Prostate gland (tissue), 2 donors: ENCODE data around the gene C1orf35. TPM values are rescaled to one million over a fixed set of nuclear protein-coding genes. Genes with fewer than 3 reads are reported as not detected.

Experiments
- DNase-seq: peaks from one replicate; pipeline ENCODE4 v3.0.0-alpha.2; 2019; ENCODE audit warnings: low spot score
- H3K27ac ChIP-seq, 2 donors: fragments of 200-600 bp; sonication (generic); 2 replicates each; pipeline ENCODE4 v1.5.1; 2017 to 2019
- H3K27me3 ChIP-seq: fragments of 200-600 bp; sonication (generic); replicated peaks from 2 replicates; pipeline ENCODE4 v1.5.1; 2019; ENCODE audit not compliant: insufficient read depth
- H3K36me3 ChIP-seq, 2 donors: fragments of 200-600 bp; sonication (generic); 1 replicate in 1 of 2; 2 replicates in 1 of 2; pipeline versions ENCODE4 v1.5.1 to v1.8.1; 2017 to 2019
- H3K4me1 ChIP-seq: fragments of 200-600 bp; sonication (generic); replicated peaks from 2 replicates; pipeline ENCODE4 v1.5.1; 2019
- H3K4me3 ChIP-seq, 2 donors: fragments of 200-600 bp; sonication (generic); 2 replicates each; pipeline ENCODE4 v1.5.1; 2017 to 2019
- H3K9me3 ChIP-seq: fragments of 200-600 bp; sonication (generic); 2 replicates; pipeline ENCODE4 v1.5.1; 2017
- CTCF ChIP-seq, 4 experiments: fragments of 200-600 bp in 2 of 4; fragments of 450-650 bp in 2 of 4; sonication (generic) in 2 of 4; IDR thresholded peaks; 1 replicate in 3 of 4; 2 replicates in 1 of 4; pipeline ENCODE4 v1.5.1; 2016 to 2019; ENCODE audit warnings: antibody characterized with exemption in 4 of 4, mild to moderate bottlenecking in 2 of 4, moderate library complexity in 2 of 4
- POLR2A ChIP-seq: fragments of 450-650 bp; IDR thresholded peaks from one replicate; pipeline ENCODE4 v1.6.1; 2016; ENCODE audit warnings: antibody characterized with exemption, mild to moderate bottlenecking
- POLR2AphosphoS5 ChIP-seq: sonication (generic); formaldehyde crosslinking; IDR thresholded peaks from one replicate; pipeline ENCODE4 v1.6.1; 2017; ENCODE audit warnings: antibody characterized with exemption
- WGBS: methylation state at CpG from one replicate; pipeline ENCODE4 v1.1.5; 2018; 5-methylcytosine and 5-hydroxymethylcytosine counted together
- intact Hi-C: fragments of 100-400 bp; cut with DNase I; formaldehyde crosslinking; loops from one replicate; pipeline ENCODE4 v1.14.2; 2022
- total RNA-seq, 2 donors: library from RNA; depleted of rRNA; stranded (reverse); fragments of >200 nt; gene quantifications; one replicate each; pipeline ENCODE4 v1.1.0, GENCODE V29; 2016

The C1orf35 gene
- total RNA-seq, 2 donors from 2014 or later, result 23.5 TPM

DNA sequence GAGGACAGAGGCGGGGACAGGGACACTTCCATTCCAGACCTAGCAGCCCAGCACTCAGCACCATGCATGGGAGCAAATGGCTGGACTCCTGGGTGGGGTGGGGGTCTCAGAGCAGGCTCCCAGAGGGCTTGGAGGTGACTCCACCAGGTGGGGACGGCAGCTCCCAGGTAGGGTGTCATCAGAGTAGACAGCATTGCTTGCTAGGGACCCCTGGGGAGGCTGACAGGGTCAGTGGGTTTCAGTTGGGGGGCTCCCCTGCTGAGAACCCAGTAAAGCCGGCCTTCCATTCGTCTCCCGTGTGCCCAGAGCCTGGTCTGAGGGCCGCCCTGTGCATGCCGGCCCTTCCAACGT lies 41.8 kb upstream of the C1orf35 start:
- TF ChIP-seq POLR2AphosphoS5 (no peak), POLR2A (no peak), CTCF (IDR thresholded peaks at IDR 0.05) (no peak)
- WGBS, result 83% methylated on average over 8 of the region's 8 CpGs
- Histone ChIP-seq H3K36me3 (no peaks in the 10 kb centered on the region), H3K27me3 (no peaks in the 10 kb centered on the region), H3K9me3 (no peaks in the 10 kb centered on the region), H3K27ac (no peak overlapping the region), H3K4me1 (peaks cover 9% of the 10 kb centered on the region), H3K4me3 (no peak overlapping the region)
- intact Hi-C loops, result loop anchor here (5.0 to 10.0 kb wide), 2 partner anchors 38 to 130 kb away; partner anchors contain the start of gene MRPL55
- DNase-seq, result no peak

GRCh38 chr1:228144193-228144992 lies 41.3 kb upstream of the C1orf35 start:
- TF ChIP-seq POLR2A (no peak), POLR2AphosphoS5 (no peak), CTCF (IDR thresholded peaks at IDR 0.05) (no peak)

DNA sequence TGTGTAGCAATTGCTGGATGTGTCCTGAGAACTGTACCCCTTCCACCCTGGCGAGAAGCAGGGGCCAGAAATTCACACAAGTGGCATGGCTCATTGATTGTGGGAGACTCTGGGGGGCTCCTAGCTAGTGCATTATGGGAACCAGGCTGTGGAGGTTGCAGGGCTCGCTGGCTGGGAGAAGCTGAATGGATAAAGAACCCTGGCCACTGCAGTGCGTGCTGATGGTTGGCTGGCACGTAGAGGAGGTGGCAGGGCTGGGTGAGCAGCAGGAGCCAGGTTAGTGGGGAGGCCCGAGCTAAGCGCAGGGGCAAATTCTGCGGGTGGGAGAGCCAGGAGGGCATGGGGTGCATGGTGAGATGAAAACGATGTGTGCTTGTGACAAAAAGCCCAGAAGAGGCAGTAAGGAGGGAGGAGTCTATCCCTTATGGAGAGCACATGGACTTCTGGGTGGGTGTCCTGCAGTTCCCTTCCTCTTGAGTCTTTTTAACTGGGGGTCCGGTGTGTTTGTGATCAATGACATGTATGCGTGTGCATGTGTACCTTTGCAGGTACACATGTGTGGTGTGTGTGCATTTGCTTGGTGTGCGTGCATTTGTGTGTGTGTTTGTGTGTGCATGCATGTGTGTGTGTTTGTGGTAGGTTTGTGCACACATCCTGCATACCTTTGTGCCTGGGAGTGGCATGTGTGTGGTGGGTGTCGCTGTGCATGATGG lies 40.5 kb upstream of the C1orf35 start:
- Histone ChIP-seq H3K27me3 (no peaks in the 10 kb centered on the region), H3K27ac (no peak overlapping the region), H3K4me3 (no peak overlapping the region), H3K36me3 (no peaks in the 10 kb centered on the region), H3K4me1 (peaks cover 9% of the 10 kb centered on the region), H3K9me3 (no peaks in the 10 kb centered on the region)
- intact Hi-C loops, result loop anchor here (10.0 kb wide), 1 partner anchor 131 kb away; no protein-coding TSS in a partner anchor
- 87% methylated on average over 12 of the region's 12 CpGs for WGBS
- DNase-seq, result no peak
- TF ChIP-seq POLR2A, result no peak
- no peak for TF ChIP-seq POLR2AphosphoS5
- no peak for TF ChIP-seq CTCF (IDR thresholded peaks at IDR 0.05)

More at GRCh38 chr1:228144193-228144992, 41.3 kb upstream of the C1orf35 start:
- H3K9me3 ChIP-seq, result no peaks in the 10 kb centered on the region
- intact Hi-C loops, result loop anchor here (10.0 kb wide), 1 partner anchor 130 kb away; no protein-coding TSS in a partner anchor
- no peak overlapping the region for H3K4me3 ChIP-seq
- H3K4me1 ChIP-seq, result peaks cover 9% of the 10 kb centered on the region
- H3K27me3 ChIP-seq, result no peaks in the 10 kb centered on the region
- no peaks in the 10 kb centered on the region for H3K36me3 ChIP-seq
- DNase-seq, result no peak
- no peak overlapping the region for H3K27ac ChIP-seq
- 77% methylated on average over 16 of the region's 16 CpGs for WGBS

DNA sequence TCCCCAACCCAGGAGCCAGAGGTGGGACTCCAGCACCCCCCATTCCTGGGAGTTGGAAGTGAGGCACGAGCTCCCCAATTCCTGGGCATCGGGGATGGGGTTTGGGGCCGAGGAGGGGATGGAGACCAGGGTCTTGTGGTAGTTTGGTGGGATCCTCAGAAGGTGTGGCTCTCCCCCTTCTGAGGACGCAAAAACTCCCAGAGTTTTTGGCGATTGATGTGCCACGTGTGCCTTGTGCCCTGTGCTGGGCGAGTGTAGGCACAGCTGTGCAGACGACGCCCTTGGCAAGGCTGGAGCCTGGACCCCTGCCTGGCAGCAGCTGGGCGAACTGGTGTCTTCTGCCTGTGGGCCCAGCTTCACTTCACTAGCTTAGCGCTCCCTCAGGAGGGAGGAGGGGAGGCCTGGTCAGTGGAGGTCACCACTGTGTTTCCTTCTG lies 39.6 kb upstream of the C1orf35 start:
- no peaks in the 10 kb centered on the region for H3K36me3 ChIP-seq
- 61% methylated on average over 11 of the region's 11 CpGs for WGBS
- H3K27ac ChIP-seq, result no peak overlapping the region
- H3K9me3 ChIP-seq, result no peaks in the 10 kb centered on the region
- no peak for TF ChIP-seq POLR2AphosphoS5
- TF ChIP-seq POLR2A, result no peak
- TF ChIP-seq CTCF (IDR thresholded peaks at IDR 0.05), result no peak
- intact Hi-C loops, result loop anchor here (10.0 kb wide), 1 partner anchor 132 kb away; no protein-coding TSS in a partner anchor
- DNase-seq, result no peak
- peaks cover 9% of the 10 kb centered on the region for H3K4me1 ChIP-seq
- no peaks in the 10 kb centered on the region for H3K27me3 ChIP-seq
- H3K4me3 ChIP-seq, result no peak overlapping the region
